ENCODE data around the gene ERN1.

The ERN1 gene

GRCh38 chr17:64056269-64057005 is 73.5 kb downstream of the ERN1 start:
- DNase-seq, result no peak

GRCh38 chr17:64055183-64056142 is 74.5 kb downstream of the ERN1 start:
- no peak for DNase-seq

- no peak for DNase-seq
These were observed 75.6 kb downstream of the ERN1 start for GRCh38 chr17:64054304-64054703.

- no peak for DNase-seq
These were observed 76.8 kb downstream of the ERN1 start for GRCh38 chr17:64053101-64053500.

GRCh38 chr17:64051153-64051552 is 78.8 kb downstream of the ERN1 start:
- peak; percentile 37 for DNase-seq

GRCh38 chr17:64048805-64049204 is 81.1 kb downstream of the ERN1 start:
- DNase-seq, result no peak

- no peak for DNase-seq
These were observed 84.8 kb downstream of the ERN1 start for GRCh38 chr17:64045176-64045575.

GRCh38 chr17:64042700-64043485 is 87.1 kb downstream of the ERN1 start:
- DNase-seq, result no peak

- DNase-seq, result no peak
These were observed 88.0 kb downstream of the ERN1 start for GRCh38 chr17:64041912-64042311.

- DNase-seq, result no peak
These were observed 89.7 kb downstream of the ERN1 start for GRCh38 chr17:64040206-64040605.

GRCh38 chr17:64039106-64039400 is 90.9 kb downstream of the ERN1 start:
- DNase-seq, result no peak

GRCh38 chr17:64038331-64039105 is 91.4 kb downstream of the ERN1 start:
- no peak for DNase-seq

- DNase-seq, result no peak
These were observed 92.1 kb downstream of the ERN1 start for GRCh38 chr17:64037802-64038201.

- DNase-seq, result no peak
These were observed 92.8 kb downstream of the ERN1 start for GRCh38 chr17:64037180-64037579.

GRCh38 chr17:64036198-64036922 is 93.6 kb downstream of the ERN1 start:
- no peak for DNase-seq

GRCh38 chr17:64032081-64032480 is 97.9 kb downstream of the ERN1 start:
- no peak for DNase-seq

- peak; percentile 87 for DNase-seq
These were observed 101.0 kb downstream of the ERN1 start for GRCh38 chr17:64028874-64029464.

- peak; percentile 98 for DNase-seq
These were observed 104.1 kb downstream of the ERN1 start for GRCh38 chr17:64025732-64026294.

GRCh38 chr17:64024781-64025731 is 104.9 kb downstream of the ERN1 start:
- peak; percentile 46 for DNase-seq

GRCh38 chr17:64024215-64024654 is 105.7 kb downstream of the ERN1 start:
- peak; percentile 96 for DNase-seq
